H1 (cell line): Measurements from ENCODE around the gene KCNMA1. TPM values are rescaled to one million over a fixed set of nuclear protein-coding genes. Genes with fewer than 3 reads are reported as not detected.

Source experiments
- BRCA1 ChIP-seq: IDR thresholded peaks from 2 replicates; pipeline ENCODE4 v1.6.1; 2012; ENCODE audit warnings: low read depth, low read length, improper control_type of control experiment
- EP300 ChIP-seq, 2 experiments: IDR thresholded peaks; 1 replicate in 1 of 2; 2 replicates in 1 of 2; pipeline ENCODE4 v1.6.1; 2011 to 2012; ENCODE audit warnings: low read depth in 2 of 2, low read length in 2 of 2, mild to moderate bottlenecking in 2 of 2, borderline replicate concordance in 1 of 2, inconsistent platforms in 1 of 2, moderate library complexity in 1 of 2
- EZH2 ChIP-seq: fragments of 200-600 bp; sonication (generic); IDR thresholded peaks from 2 replicates; pipeline ENCODE4 v1.7.1; 2012; ENCODE audit warnings: low read depth, mild to moderate bottlenecking, moderate library complexity, low read length, inconsistent platforms; ENCODE audit not compliant: severe bottlenecking
- GABPA ChIP-seq: IDR thresholded peaks from 2 replicates; pipeline ENCODE4 v1.6.1; 2011; ENCODE audit warnings: mild to moderate bottlenecking, low read length, moderate library complexity, borderline replicate concordance; ENCODE audit not compliant: insufficient read depth
- HDAC6 ChIP-seq: IDR thresholded peaks from one replicate; pipeline ENCODE4 v1.7.1; 2012; ENCODE audit warnings: low read depth, mild to moderate bottlenecking, inconsistent platforms, low read length, moderate library complexity
- KDM1A ChIP-seq: fragments of 200-600, 300-600 bp; sonication (generic); IDR thresholded peaks from 2 replicates; pipeline ENCODE4 v1.7.1; 2016; ENCODE audit warnings: mild to moderate bottlenecking, low read length, borderline replicate concordance
- KDM4A ChIP-seq: IDR thresholded peaks from one replicate; pipeline ENCODE4 v1.7.1; 2012; ENCODE audit warnings: low read depth, mild to moderate bottlenecking, moderate library complexity, low read length, inconsistent platforms; ENCODE audit not compliant: severe bottlenecking
- KDM5A ChIP-seq: fragments of 200-600 bp; IDR thresholded peaks from 2 replicates; pipeline ENCODE4 v1.7.1; 2012; ENCODE audit warnings: mild to moderate bottlenecking, low read length, inconsistent platforms, mixed read lengths
- RNF2 ChIP-seq: fragments of 200-900, 300-1000 bp; sonication (generic); IDR thresholded peaks from 2 replicates; pipeline ENCODE4 v1.7.1; 2016; ENCODE audit warnings: borderline replicate concordance, low read depth, mild to moderate bottlenecking, antibody characterized with exemption, low read length; ENCODE audit not compliant: poor library complexity, severe bottlenecking; ENCODE audit errors: missing control alignments
- TEAD4 ChIP-seq: IDR thresholded peaks from 2 replicates; pipeline ENCODE4 v1.6.1; 2012; ENCODE audit warnings: low read depth, low read length, inconsistent platforms, mixed read lengths
- polyA plus RNA-seq, 7 experiments: library from polyadenylated mRNA; depleted of rRNA in 3 of 7; stranded (reverse) in 5 of 7; unstranded in 2 of 7; fragments of >200 nt in 5 of 7; fragments of 200-250 nt in 2 of 7; gene quantifications; 1 replicate in 5 of 7; 2 replicates in 1 of 7; 4 replicates in 1 of 7; pipeline versions ENCODE4 v1.2.1 to v1.2.3, GENCODE V29; 2011 to 2013; ENCODE audit warnings: missing spikeins in 2 of 7, mixed read lengths in 2 of 7
- total RNA-seq: library from RNA; stranded (reverse); fragmentation: NEBNext Ultra II Directional; extraction: Animal tissue kit (Norgen Biotek cat#: 25700); gene quantifications from 2 replicates; pipeline ENCODE4 v1.2.1, GENCODE V29; 2021

KCNMA1 gene
- total and polyA plus RNA-seq, 2 of the 8 experiments (the other 6 are each of a cell fraction or from before 2014, with no cell fraction given), result 10.2 to 11.1 TPM

DNA sequence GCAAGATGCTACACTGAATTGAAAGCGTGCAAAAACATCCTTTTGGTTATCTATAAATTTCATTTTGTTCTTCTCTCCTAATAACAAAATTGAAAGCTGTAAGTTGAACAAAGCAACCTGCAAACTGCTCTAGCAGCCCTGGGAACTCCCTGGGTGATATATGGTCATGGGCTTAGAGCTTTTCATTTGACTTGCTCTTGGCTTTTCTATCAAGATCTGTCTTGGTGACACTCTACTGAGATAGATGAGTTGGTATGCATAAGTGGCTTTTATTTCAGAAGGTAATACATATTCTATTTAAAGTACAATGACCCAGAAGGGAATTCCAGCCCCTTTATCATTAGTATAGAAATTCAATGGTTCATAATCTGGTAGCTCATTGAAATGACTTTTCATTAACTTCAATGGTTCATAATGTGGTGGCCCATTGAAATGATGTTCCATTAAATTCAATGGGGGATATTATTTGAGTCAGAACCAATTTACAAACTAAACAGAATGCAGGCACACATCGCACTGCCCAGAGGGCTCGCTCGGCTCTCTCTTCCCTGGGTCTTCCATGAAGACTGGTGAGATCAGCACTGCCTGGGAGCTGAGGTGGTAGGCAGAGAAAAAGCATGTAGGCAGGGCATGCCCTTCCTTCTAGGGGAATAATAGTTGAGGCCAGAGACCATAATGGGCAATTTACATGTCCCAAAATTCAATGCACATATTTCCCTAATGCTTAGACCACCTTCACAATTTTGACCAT is 10.1 kb upstream of the KCNMA1 start (continued):
- no peak for TF ChIP-seq TEAD4
- no peak for TF ChIP-seq RNF2
- no peak for TF ChIP-seq EP300 (IDR thresholded peaks at IDR 0.05; ENCODE audit: borderline replicate concordance in 1 of 2, low read depth in 2 of 2, low read length in 2 of 2)
- no peak for TF ChIP-seq EZH2
- no peak for TF ChIP-seq KDM4A
- no peak for TF ChIP-seq GABPA
- no peak for TF ChIP-seq KDM5A
- no peak for TF ChIP-seq KDM1A
- TF ChIP-seq HDAC6, result no peak
- no peak for TF ChIP-seq BRCA1
